H9 (cell line): ENCODE measurements around the gene CABLES2. TPM values are rescaled to one million over a fixed set of nuclear protein-coding genes. Genes with fewer than 3 reads are reported as not detected.
A peak's percentile ranks its signal among the peaks of the same experiment; 100 is the strongest.

Experiments used
- DNase-seq: peaks from one replicate; pipeline ENCODE4 v3.0.0-alpha.2; 2017
- H2AFZ ChIP-seq: one replicate; pipeline ENCODE4 v1.6.1; 2013; ENCODE audit warnings: mild to moderate bottlenecking, low read length, control low read depth, moderate library complexity
- H2AK5ac ChIP-seq: 2 replicates; pipeline ENCODE4 v1.6.1; 2013; ENCODE audit warnings: low read length, control low read depth, mixed read lengths; ENCODE audit not compliant: insufficient read length
- H2BK120ac ChIP-seq: one replicate; pipeline ENCODE4 v1.6.1; 2013; ENCODE audit warnings: low read depth, mild to moderate bottlenecking, low read length, control low read depth, inconsistent platforms; ENCODE audit not compliant: poor library complexity, severe bottlenecking
- H2BK12ac ChIP-seq: 2 replicates; pipeline ENCODE4 v1.6.1; 2013; ENCODE audit warnings: low read length, control low read depth, mixed read lengths, low read depth; ENCODE audit not compliant: insufficient read length
- H2BK15ac ChIP-seq: 2 replicates; pipeline ENCODE4 v1.6.1; 2013; ENCODE audit warnings: low read depth, low read length, control low read depth
- H2BK20ac ChIP-seq: one replicate; pipeline ENCODE4 v1.6.1; 2013; ENCODE audit warnings: low read depth, mild to moderate bottlenecking, low read length, control low read depth, inconsistent platforms; ENCODE audit not compliant: poor library complexity, severe bottlenecking
- H2BK5ac ChIP-seq: 2 replicates; pipeline ENCODE4 v1.6.1; 2013; ENCODE audit warnings: low read length, control low read depth, mixed read lengths; ENCODE audit not compliant: insufficient read length
- H3K14ac ChIP-seq: 2 replicates; pipeline ENCODE4 v1.6.1; 2013; ENCODE audit warnings: low read length, control low read depth; ENCODE audit not compliant: insufficient read depth
- H3K18ac ChIP-seq: 2 replicates; pipeline ENCODE4 v1.6.1; 2013; ENCODE audit warnings: low read depth, mild to moderate bottlenecking, mixed read lengths, low read length, control low read depth; ENCODE audit not compliant: insufficient read length
- H3K23ac ChIP-seq: 2 replicates; pipeline ENCODE4 v1.6.1; 2013; ENCODE audit warnings: low read length, control low read depth, mixed read lengths, low read depth; ENCODE audit not compliant: insufficient read length
- H3K23me2 ChIP-seq: 2 replicates; pipeline ENCODE4 v1.6.1; 2013; ENCODE audit warnings: low read depth, mild to moderate bottlenecking, mixed read lengths, low read length, control low read depth; ENCODE audit not compliant: insufficient read length, poor library complexity, severe bottlenecking
- H3K27ac ChIP-seq: 2 replicates; pipeline ENCODE4 v1.5.1; 2013; ENCODE audit warnings: low read length, control low read depth, mixed read lengths, low read depth; ENCODE audit not compliant: insufficient read length
- H3K27me3 ChIP-seq: 2 replicates; pipeline ENCODE4 v1.6.1; 2013; ENCODE audit warnings: low read length, control low read depth, inconsistent platforms; ENCODE audit not compliant: insufficient read depth
- H3K4ac ChIP-seq: 2 replicates; pipeline ENCODE4 v1.6.1; 2013; ENCODE audit warnings: low read depth, mild to moderate bottlenecking, control low read depth, inconsistent platforms, low read length, moderate library complexity
- H3K4me1 ChIP-seq: 2 replicates; pipeline ENCODE4 v1.6.1; 2013; ENCODE audit warnings: low read length, control low read depth, inconsistent platforms; ENCODE audit not compliant: insufficient read depth
- H3K4me2 ChIP-seq: 2 replicates; pipeline ENCODE4 v1.6.1; 2013; ENCODE audit warnings: low read length, control low read depth, mixed read lengths; ENCODE audit not compliant: insufficient read length, insufficient read depth
- H3K56ac ChIP-seq: 2 replicates; pipeline ENCODE4 v1.6.1; 2013; ENCODE audit warnings: low read depth, mild to moderate bottlenecking, mixed read lengths, low read length, control low read depth; ENCODE audit not compliant: insufficient read length
- H3K79me1 ChIP-seq: 2 replicates; pipeline ENCODE4 v1.6.1; 2013; ENCODE audit warnings: low read depth, mild to moderate bottlenecking, moderate library complexity, low read length, control low read depth, inconsistent platforms; ENCODE audit not compliant: insufficient read depth, poor library complexity, severe bottlenecking
- H3K79me2 ChIP-seq: 2 replicates; pipeline ENCODE4 v1.6.1; 2013; ENCODE audit warnings: low read length, control low read depth, inconsistent platforms; ENCODE audit not compliant: insufficient read depth
- H3K9ac ChIP-seq: 2 replicates; pipeline ENCODE4 v1.6.1; 2013; ENCODE audit warnings: low read length, control low read depth, mixed read lengths; ENCODE audit not compliant: insufficient read length; ENCODE audit errors: extremely low read depth
- H3K9me3 ChIP-seq: one replicate; pipeline ENCODE4 v1.6.1; 2013; ENCODE audit warnings: low read depth, low read length, inconsistent platforms; ENCODE audit not compliant: control insufficient read depth
- H3T11ph ChIP-seq: one replicate; pipeline ENCODE4 v1.6.1; 2013; ENCODE audit warnings: mild to moderate bottlenecking, low read length, control low read depth, inconsistent platforms
- H4K20me1 ChIP-seq: one replicate; pipeline ENCODE4 v1.6.1; 2013; ENCODE audit not compliant: control insufficient read depth, insufficient read length, insufficient read depth
- H4K5ac ChIP-seq: 2 replicates; pipeline ENCODE4 v1.6.1; 2013; ENCODE audit warnings: low read depth, mild to moderate bottlenecking, mixed read lengths, low read length, control low read depth; ENCODE audit not compliant: insufficient read length
- H4K8ac ChIP-seq: replicated peaks from 2 replicates; pipeline ENCODE4 v1.6.1; 2013; ENCODE audit warnings: low read length, control low read depth, mixed read lengths, low read depth; ENCODE audit not compliant: insufficient read length
- H4K91ac ChIP-seq: 2 replicates; pipeline ENCODE4 v1.6.1; 2013; ENCODE audit warnings: low read depth, mild to moderate bottlenecking, moderate library complexity, mixed read lengths, low read length, control low read depth; ENCODE audit not compliant: insufficient read length
- H3K27ac Mint-ChIP-seq, 3 experiments: 2 replicates in 2 of 3; 3 replicates in 1 of 3; pipeline ENCODE4 v1.8.0; 2020 to 2021; ENCODE audit warnings: mixed read lengths in 3 of 3, mild to moderate bottlenecking in 1 of 3, moderate library complexity in 1 of 3
- H3K27me3 Mint-ChIP-seq: 2 replicates; pipeline ENCODE4 v1.8.0; 2021; ENCODE audit warnings: low read depth, mild to moderate bottlenecking, moderate library complexity, mixed read lengths
- H3K36me3 Mint-ChIP-seq, 3 experiments: 2 replicates in 2 of 3; 3 replicates in 1 of 3; pipeline ENCODE4 v1.8.0; 2020 to 2021; ENCODE audit warnings: low read depth in 3 of 3, mixed read lengths in 3 of 3; ENCODE audit not compliant: insufficient read depth in 1 of 3
- H3K4me1 Mint-ChIP-seq, 2 experiments: 2 replicates each; pipeline ENCODE4 v1.8.0; 2020; ENCODE audit warnings: mixed read lengths in 2 of 2
- H3K4me3 Mint-ChIP-seq, 2 experiments: 2 replicates in 1 of 2; 3 replicates in 1 of 2; pipeline ENCODE4 v1.8.0; 2020 to 2021; ENCODE audit warnings: mild to moderate bottlenecking in 2 of 2, mixed read lengths in 2 of 2, moderate library complexity in 1 of 2
- H3K9me3 Mint-ChIP-seq, 2 experiments: 2 replicates in 1 of 2; 3 replicates in 1 of 2; pipeline ENCODE4 v1.8.0; 2020; ENCODE audit warnings: mild to moderate bottlenecking in 2 of 2, mixed read lengths in 2 of 2, moderate library complexity in 1 of 2
- CTCF ChIP-seq: fragments of 200-600 bp; sonication (generic); conservative IDR thresholded peaks from 3 replicates; pipeline ENCODE4 v1.8.0; 2021; ENCODE audit warnings: antibody characterized with exemption, mild to moderate bottlenecking
- WGBS: extraction: QIAGEN DNeasy Blood & Tissue Kit; methylation state at CpG from one replicate; pipeline ENCODE4 v1.1.7; 2013; ENCODE audit warnings: missing lambda C conversion rate, low lambda C conversion rate, mixed read lengths; ENCODE audit not compliant: insufficient read length; ENCODE audit errors: extremely low coverage; 5-methylcytosine and 5-hydroxymethylcytosine counted together
- total RNA-seq: library from RNA; stranded (reverse); gene quantifications from 2 replicates; pipeline ENCODE4 v1.2.1, GENCODE V29; 2021

Gene CABLES2
- total RNA-seq, 1 experiment from 2014 or later = 10.8 TPM

DNA sequence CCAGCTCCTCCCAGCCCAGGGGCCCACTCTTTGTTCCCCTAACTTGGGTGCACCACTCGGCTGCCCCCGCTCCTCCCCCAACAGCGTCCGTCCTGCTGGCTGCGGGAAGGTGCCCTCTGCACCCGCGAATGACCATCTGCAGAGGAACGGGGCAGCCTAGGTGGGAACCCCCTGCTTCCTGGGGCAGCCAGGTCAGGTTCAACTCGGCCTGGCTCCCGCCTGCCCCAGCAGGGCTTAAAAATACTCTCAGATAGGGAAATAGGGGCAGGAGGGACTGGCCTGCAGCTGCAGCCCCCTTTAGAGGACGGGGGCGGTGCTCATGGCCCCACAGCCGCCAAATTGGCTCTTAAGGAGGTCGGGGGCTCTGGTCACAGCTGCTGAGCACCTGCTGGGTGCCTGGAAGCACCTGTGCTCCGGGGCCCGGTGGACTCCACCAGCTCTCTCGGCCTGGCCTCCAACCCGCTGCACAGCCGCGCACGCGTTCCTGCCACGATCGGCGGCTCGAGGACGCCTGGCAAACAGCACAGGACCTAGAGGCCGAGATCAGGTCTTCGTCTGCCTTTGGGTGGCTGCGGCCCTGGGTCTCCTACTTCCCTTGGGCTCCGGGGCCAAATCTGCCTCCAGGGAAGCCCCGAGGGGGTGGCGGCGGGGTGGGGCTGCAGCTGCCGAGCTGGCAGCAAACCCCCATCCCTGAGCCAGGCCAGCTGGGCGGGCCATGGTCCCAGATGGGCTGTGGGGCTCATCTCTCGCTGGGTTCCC, 39.3 kb downstream of the CABLES2 start:
- Histone ChIP-seq H3K4ac (no peak overlapping the region), H3T11ph (no peak overlapping the region), H3K79me2 (peaks cover 6% of the 10 kb centered on the region; the same call in 1 of the 2 replicates), H4K91ac (no peak overlapping the region), H2BK5ac (no peak overlapping the region), H3K4me2 (peak overlapping the region; percentile 59), H3K4me1 (peaks cover 9% of the 10 kb centered on the region; the same call in 1 of the 2 replicates), H2BK15ac (no peak overlapping the region), H3K9me3 (no peaks in the 10 kb centered on the region), H2BK120ac (no peak overlapping the region), H2BK12ac (peak overlapping the region; percentile 35), H2AK5ac (no peak overlapping the region), H2BK20ac (no peak overlapping the region), H4K20me1 (no peaks in the 10 kb centered on the region), H2AFZ (no peak overlapping the region), H3K27ac (no peak overlapping the region), H3K23ac (no peak overlapping the region), H3K18ac (peak overlapping the region; percentile 73), H4K5ac (no peak overlapping the region), H3K79me1 (peaks cover 3% of the 10 kb centered on the region), H3K9ac (no peak overlapping the region), H4K8ac (no peak overlapping the region), H3K27me3 (no peaks in the 10 kb centered on the region), H3K56ac (no peak overlapping the region), H3K23me2 (peaks cover 17% of the 10 kb centered on the region), H3K14ac (peak overlapping the region; percentile 68)
- Mint-ChIP-seq H3K9me3 (peaks cover 0 to 2% of the 10 kb centered on the region in 2 experiments; a peak in 1 of 5 replicates), H3K4me3 (peak overlapping the region; percentile 58 to 77), H3K27ac (peak overlapping the region in 1 of 3 experiments; percentile 47; a peak in 1 of 7 replicates), H3K36me3 (no peaks in the 10 kb centered on the region), H3K4me1 (peaks cover 26 to 43% of the 10 kb centered on the region in 2 experiments), H3K27me3 (no peaks in the 10 kb centered on the region; the same call in 1 of the 2 replicates)
- peak; percentile 74 for DNase-seq
- no CpG with 5 or more reads among the region's 37 CpGs for WGBS
- no peak for TF ChIP-seq CTCF
